Gastrocnemius medialis (tissue), 4 donors: ENCODE measurements around the gene PSMD1. TPM values are rescaled to one million over a fixed set of nuclear protein-coding genes. Genes with fewer than 3 reads are reported as not detected.

Experiments used
- ATAC-seq, 2 donors: fragments of 150-250 bp; one replicate each; pipeline ENCODE4 v1.9.1; 2016
- DNase-seq, 2 donors: peaks; one replicate each; pipeline ENCODE4 v3.0.0-alpha.2; 2019
- H3K27ac ChIP-seq, 4 donors: fragments of 200-600 bp; sonication (generic); 1 replicate in 1 of 4; 2 replicates in 3 of 4; pipeline ENCODE4 v1.5.1; 2016 to 2018; ENCODE audit warnings: mild to moderate bottlenecking in 2 of 4, moderate library complexity in 1 of 4
- H3K27me3 ChIP-seq, 3 donors: fragments of 200-600 bp; sonication (generic) in 2 of 3; 1 replicate in 1 of 3; 2 replicates in 2 of 3; pipeline versions ENCODE4 v1.5.1 to v1.6.0; 2016 to 2019; ENCODE audit warnings: mild to moderate bottlenecking in 1 of 3, moderate library complexity in 1 of 3
- H3K36me3 ChIP-seq, 2 donors: fragments of 200-600 bp; sonication (generic) in 1 of 2; one replicate each; pipeline ENCODE4 v1.5.1; 2017 to 2018
- H3K4me1 ChIP-seq, 2 donors: fragments of 200-600 bp; sonication (generic) in 1 of 2; one replicate each; pipeline ENCODE4 v1.5.1; 2016 to 2017; ENCODE audit warnings: mild to moderate bottlenecking in 2 of 2
- H3K4me3 ChIP-seq, 4 donors: fragments of 200-600 bp; sonication (generic) in 3 of 4; 1 replicate in 1 of 4; 2 replicates in 3 of 4; pipeline ENCODE4 v1.5.1; 2016 to 2019; ENCODE audit warnings: mild to moderate bottlenecking in 2 of 4
- H3K9me3 ChIP-seq, 3 donors: fragments of 200-600 bp; sonication (generic) in 2 of 3; 1 replicate in 1 of 3; 2 replicates in 2 of 3; pipeline ENCODE4 v1.5.1; 2016 to 2019
- CTCF ChIP-seq, 5 experiments: fragments of 450-650 bp in 3 of 5; fragments of 200-600 bp in 2 of 5; sonication (generic) in 2 of 5; IDR thresholded peaks in 4 of 5; conservative IDR thresholded peaks in 1 of 5; 1 replicate in 4 of 5; 2 replicates in 1 of 5; pipeline ENCODE4 v1.5.1; 2016 to 2019; ENCODE audit warnings: antibody characterized with exemption in 5 of 5, mild to moderate bottlenecking in 3 of 5, moderate library complexity in 3 of 5
- POLR2A ChIP-seq, 2 donors: fragments of 450-650 bp; IDR thresholded peaks; one replicate each; pipeline ENCODE4 v1.6.1; 2017; ENCODE audit warnings: antibody characterized with exemption in 2 of 2, mild to moderate bottlenecking in 2 of 2, moderate library complexity in 2 of 2
- in situ Hi-C, 4 donors: fragments of 200-750 bp; cut with MboI; loops; one replicate each; pipeline versions ENCODE4 v1.15.0 to v1.8.0; 2017; ENCODE audit warnings: low sequenced_read_pairs in 4 of 4
- intact Hi-C: fragments of 100-400 bp; cut with DNase I; formaldehyde crosslinking; loops from one replicate; pipeline ENCODE4 v1.15.1; 2023; ENCODE audit warnings: low total_unique reads
- total RNA-seq, 4 donors: library from RNA; depleted of rRNA; stranded (reverse); fragments of >200 nt; gene quantifications; one replicate each; pipeline versions ENCODE4 v1.1.0 to v1.2.3, GENCODE V29; 2016

PSMD1 gene
- total RNA-seq, 4 donors from 2014 or later: 169 to 189 (median 182) TPM

- Histone ChIP-seq H3K27ac (no peak within 1 kb of the TSS), H3K27me3 (peaks cover 25 to 48% (median 26%) of the 10 kb centered on the region in 3 donors), H3K4me3 (no peak within 1 kb of the TSS), H3K36me3 (no peaks in the 10 kb centered on the region), H3K4me1 (no peaks in the 10 kb centered on the region), H3K9me3 (no peaks in the 10 kb centered on the region)
- intact Hi-C loops (no loop called here), in situ Hi-C loops (no loop called here)
- no peak for TF ChIP-seq POLR2A (IDR thresholded peaks at IDR 0.05)
- TF ChIP-seq CTCF (IDR thresholded peaks at IDR 0.05 in 4 of 5, conservative IDR thresholded peaks at IDR 0.05 in 1 of 5): no peak
- DNase-seq (no peak), ATAC-seq (no peak)
These were observed 19.4 kb upstream of the PSMD1 start, which contains the start of gene C2orf72 for GRCh38 chr2:231037202-231037730. TSS of gene C2orf72 (plus strand) at chr2:231037523. CDS start at chr2:231037566, 43 bp downstream.

- intact Hi-C loops (no loop called here), in situ Hi-C loops (no loop called here)
- Histone ChIP-seq H3K27ac (no peak overlapping the region), H3K4me1 (no peaks in the 10 kb centered on the region), H3K27me3 (peaks cover 25 to 48% (median 26%) of the 10 kb centered on the region in 3 donors), H3K36me3 (no peaks in the 10 kb centered on the region), H3K9me3 (no peaks in the 10 kb centered on the region), H3K4me3 (no peak overlapping the region)
- DNase-seq: no peak
- TF ChIP-seq POLR2A (IDR thresholded peaks at IDR 0.05): no peak
- TF ChIP-seq CTCF (IDR thresholded peaks at IDR 0.05 in 4 of 5, conservative IDR thresholded peaks at IDR 0.05 in 1 of 5): no peak
- no peak for ATAC-seq
These were observed 18.8 kb upstream of the PSMD1 start for GRCh38 chr2:231037731-231038482.

DNA sequence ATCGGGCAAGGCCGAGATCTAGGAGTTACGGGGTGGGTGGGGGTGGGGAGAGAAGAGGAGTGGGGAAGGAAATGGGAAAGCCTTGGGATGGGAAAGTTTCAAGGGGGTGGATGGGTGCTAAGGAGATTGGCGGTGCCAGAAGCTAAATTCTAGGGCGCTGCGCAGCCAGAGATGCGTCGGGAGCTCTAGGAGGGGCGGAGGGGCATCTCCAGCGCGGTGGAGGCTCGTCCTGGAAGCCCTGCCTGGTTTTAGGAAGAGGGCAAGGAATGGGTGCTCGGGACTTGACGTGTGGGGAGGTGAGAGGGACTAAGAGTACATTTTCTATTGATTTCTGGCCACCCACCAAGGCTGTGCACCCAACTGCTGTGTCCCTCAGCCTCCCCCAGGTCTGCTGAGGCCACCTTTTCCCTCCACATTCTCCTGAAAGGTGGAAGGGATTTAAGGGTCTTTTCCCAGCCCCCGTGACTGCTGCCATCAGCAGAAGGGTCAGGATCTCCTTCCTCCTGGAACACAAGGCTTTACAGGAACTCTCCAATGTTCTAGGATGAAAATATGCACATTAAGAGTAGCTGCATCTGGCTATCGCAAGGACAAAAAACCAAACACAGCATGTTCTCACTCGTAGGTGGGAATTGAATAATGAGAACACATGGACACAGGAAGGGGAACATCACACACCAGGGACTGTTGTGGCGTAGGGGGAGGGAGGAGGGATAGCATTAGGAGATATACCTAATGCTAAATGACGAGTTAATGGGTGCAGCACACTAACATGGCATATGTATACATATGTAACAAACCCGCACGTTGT, 18.0 kb upstream of the PSMD1 start:
- intact Hi-C loops (no loop called here), in situ Hi-C loops (no loop called here)
- Histone ChIP-seq H3K27me3 (peaks cover 25 to 48% (median 26%) of the 10 kb centered on the region in 3 donors), H3K4me3 (no peak overlapping the region), H3K27ac (no peak overlapping the region), H3K36me3 (no peaks in the 10 kb centered on the region), H3K9me3 (no peaks in the 10 kb centered on the region), H3K4me1 (no peaks in the 10 kb centered on the region)
- TF ChIP-seq CTCF (IDR thresholded peaks at IDR 0.05 in 4 of 5, conservative IDR thresholded peaks at IDR 0.05 in 1 of 5) (no peak), POLR2A (IDR thresholded peaks at IDR 0.05) (no peak)
- ATAC-seq (no peak), DNase-seq (no peak)

DNA sequence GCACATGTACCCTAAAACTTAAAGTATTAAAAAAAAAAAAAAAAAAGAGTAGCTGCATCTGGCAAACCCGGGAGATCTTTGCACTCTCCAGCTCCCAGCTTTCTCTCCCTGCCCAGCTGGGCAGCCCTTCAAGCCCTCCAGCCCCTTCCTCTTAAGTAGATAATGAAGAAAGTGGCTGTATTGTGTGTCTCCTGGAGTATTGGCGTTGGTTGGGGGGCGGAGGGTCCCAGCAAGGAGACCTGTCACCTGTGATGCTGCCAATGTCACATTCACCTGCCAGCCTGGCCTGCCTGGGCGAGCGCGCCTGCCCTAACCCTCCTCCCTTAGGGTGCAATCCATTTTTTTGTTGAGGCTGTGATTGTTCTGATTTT, 17.4 kb upstream of the PSMD1 start:
- intact Hi-C loops: no loop called here

More for the DNA sequence above, 17.4 kb upstream of the PSMD1 start:
- no peaks in the 10 kb centered on the region for H3K36me3 ChIP-seq
- no peak overlapping the region for H3K4me3 ChIP-seq
- H3K9me3 ChIP-seq: no peaks in the 10 kb centered on the region
- no peak overlapping the region for H3K27ac ChIP-seq
- TF ChIP-seq CTCF (IDR thresholded peaks at IDR 0.05 in 4 of 5, conservative IDR thresholded peaks at IDR 0.05 in 1 of 5) (no peak), POLR2A (IDR thresholded peaks at IDR 0.05) (no peak)
- H3K4me1 ChIP-seq: no peaks in the 10 kb centered on the region
- in situ Hi-C loops: no loop called here
- peaks cover 25 to 48% (median 26%) of the 10 kb centered on the region in 3 donors for H3K27me3 ChIP-seq
- no peak for DNase-seq
- ATAC-seq: no peak
